Lung (tissue), 12 donors: ENCODE measurements around the gene NACC1. TPM values are rescaled to one million over a fixed set of nuclear protein-coding genes. Genes with fewer than 3 reads are reported as not detected.

Experiments used
- ATAC-seq: fragments of 200-7000 bp; cut with Tn5 transposase; one replicate; pipeline ENCODE4 v1.9.1; 2020; ENCODE audit warnings: moderate number of reproducible peaks; ENCODE audit not compliant: insufficient read depth, low FRiP score
- DNase-seq, 3 donors: peaks; one replicate each; pipeline ENCODE4 v3.0.0-alpha.2; 2013 to 2017
- H3K27ac ChIP-seq, 2 donors: one replicate each; pipeline ENCODE4 v1.5.1; 2013; ENCODE audit warnings: mild to moderate bottlenecking in 2 of 2, moderate library complexity in 2 of 2, control low read depth in 1 of 2, inconsistent platforms in 1 of 2, low read depth in 1 of 2, low read length in 1 of 2
- H3K27me3 ChIP-seq, 3 donors: one replicate each; pipeline ENCODE4 v1.5.1; 2013; ENCODE audit warnings: low read length in 2 of 3; ENCODE audit not compliant: control insufficient read depth in 3 of 3, insufficient read depth in 3 of 3
- H3K36me3 ChIP-seq, 4 donors: one replicate each; pipeline ENCODE4 v1.5.1; 2013; ENCODE audit warnings: low read length in 4 of 4, mild to moderate bottlenecking in 1 of 4, moderate library complexity in 1 of 4; ENCODE audit not compliant: control insufficient read depth in 4 of 4, insufficient read depth in 4 of 4
- H3K4me1 ChIP-seq, 5 donors: one replicate each; pipeline ENCODE4 v1.5.1; 2013; ENCODE audit warnings: low read length in 5 of 5, mild to moderate bottlenecking in 2 of 5, moderate library complexity in 1 of 5; ENCODE audit not compliant: control insufficient read depth in 5 of 5, insufficient read depth in 5 of 5
- H3K4me3 ChIP-seq: one replicate; pipeline ENCODE4 v1.5.1; 2013; ENCODE audit warnings: mild to moderate bottlenecking, control low read depth, moderate library complexity
- H3K9ac ChIP-seq, 2 donors: one replicate each; pipeline ENCODE4 v1.5.1; 2013; ENCODE audit warnings: low read length in 2 of 2, control low read depth in 1 of 2; ENCODE audit not compliant: insufficient read depth in 1 of 2
- H3K9me3 ChIP-seq, 4 donors: one replicate each; pipeline ENCODE4 v1.5.1; 2013; ENCODE audit warnings: low read length in 3 of 4, mild to moderate bottlenecking in 1 of 4, moderate library complexity in 1 of 4; ENCODE audit not compliant: control insufficient read depth in 4 of 4, insufficient read depth in 3 of 4
- CTCF ChIP-seq: IDR thresholded peaks from 2 replicates; pipeline ENCODE4 v1.5.1; 2012; ENCODE audit warnings: mild to moderate bottlenecking; ENCODE audit errors: control extremely low read depth, extremely low read depth
- WGBS, 2 donors: extraction: QIAGEN DNeasy Blood & Tissue Kit; methylation state at CpG; one replicate each; pipeline ENCODE4 v1.1.7; 2013; 5-methylcytosine and 5-hydroxymethylcytosine counted together
- polyA plus RNA-seq, 2 donors: library from polyadenylated mRNA; stranded (reverse); fragments of 200-250 nt; gene quantifications; one replicate each; pipeline ENCODE4 v1.2.1, GENCODE V29; 2013
- total RNA-seq, 2 donors: library from RNA; depleted of rRNA in 1 of 2; stranded (reverse); fragments of >200 nt in 1 of 2; gene quantifications; one replicate each; pipeline ENCODE4 v1.2.1, GENCODE V29; 2014 to 2021
- donor health status: control.
- donor health status: control.
- donor health status: Bipolar disorder and iron deficiency.
- donor health status: healthy.
- donor health status: DM: yes; HTN: yes; CAD: no.

NACC1 gene
- total and polyA plus RNA-seq, 4 donors = 18.4 to 94.8 (median 58.2) TPM

DNA sequence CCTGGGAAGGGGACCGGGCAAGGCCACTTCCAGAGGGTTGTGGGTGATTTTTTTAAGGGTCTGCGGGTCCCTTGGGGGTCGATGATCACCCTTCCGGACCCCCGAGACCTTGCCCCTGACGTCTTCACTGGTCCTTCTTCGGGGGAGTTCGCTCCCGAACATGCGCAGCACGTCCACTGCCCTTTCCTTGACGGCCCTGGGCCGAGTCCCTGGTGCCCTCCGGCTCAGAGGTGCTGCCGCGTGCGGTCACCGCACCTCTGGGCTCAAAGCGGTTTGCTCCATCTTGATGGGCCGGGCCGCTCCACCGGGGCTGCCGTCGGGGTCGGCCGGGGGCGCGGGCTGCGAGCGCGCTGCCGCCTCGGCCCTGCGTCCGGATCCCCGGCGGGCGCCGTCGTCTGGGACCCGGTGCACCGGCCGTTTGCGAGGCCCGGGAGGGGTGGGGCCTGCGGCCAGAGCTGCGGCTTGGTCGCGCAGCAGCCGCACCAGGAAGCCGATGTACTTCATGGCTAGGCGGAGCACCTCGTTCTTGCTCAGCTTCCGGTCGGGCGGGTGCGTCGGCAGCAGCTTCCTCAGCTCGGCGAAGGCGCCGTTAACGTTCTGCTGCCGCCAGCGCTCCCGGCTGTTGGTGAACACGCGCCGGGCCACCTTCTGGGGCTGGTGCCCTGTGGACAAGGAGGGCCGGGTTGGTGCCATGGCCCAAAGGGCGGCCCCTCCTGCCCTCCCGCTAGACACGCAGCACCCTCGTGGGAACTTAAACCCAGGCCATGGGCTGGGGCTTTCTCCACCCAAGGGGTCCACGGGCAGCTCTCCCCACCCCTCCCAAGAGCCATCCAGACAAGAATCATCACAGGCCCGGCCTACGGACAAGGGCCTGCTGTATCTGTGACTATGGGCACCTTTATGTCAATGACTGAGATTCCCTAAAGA, 18.7 kb upstream of the NACC1 start:
- H3K9ac ChIP-seq = no peak overlapping the region
- peaks cover 0 to 26% (median 5%) of the 10 kb centered on the region in 5 donors for H3K4me1 ChIP-seq
- ATAC-seq (peak; percentile 44), DNase-seq (peak; percentile 61 to 76 (median 70))
- H3K27me3 ChIP-seq = no peaks in the 10 kb centered on the region
- 12 to 15% methylated on average over 72 to 77 of the region's 77 CpGs for WGBS, 2 donors
- peak overlapping the region; percentile 87 to 96 for H3K27ac ChIP-seq
- no peaks in the 10 kb centered on the region for H3K9me3 ChIP-seq
- TF ChIP-seq CTCF = no peak
- peaks cover 3 to 16% (median 3%) of the 10 kb centered on the region in 4 donors for H3K36me3 ChIP-seq
- peak overlapping the region; percentile 22 for H3K4me3 ChIP-seq

- Histone ChIP-seq H3K27me3 (no peaks in the 10 kb centered on the region), H3K27ac (peak overlapping the region; percentile 87 to 96), H3K9ac (no peak overlapping the region), H3K9me3 (no peaks in the 10 kb centered on the region), H3K4me1 (peaks cover 0 to 26% (median 5%) of the 10 kb centered on the region in 5 donors), H3K36me3 (peaks cover 3 to 13% (median 5%) of the 10 kb centered on the region in 4 donors), H3K4me3 (no peak overlapping the region)
- 19 to 51% methylated on average over 12 of the region's 12 CpGs for WGBS, 2 donors
- TF ChIP-seq CTCF = no peak
- ATAC-seq (no peak), DNase-seq (no peak)
These were observed 18.0 kb upstream of the NACC1 start for GRCh38 chr19:13100031-13100588.

DNA sequence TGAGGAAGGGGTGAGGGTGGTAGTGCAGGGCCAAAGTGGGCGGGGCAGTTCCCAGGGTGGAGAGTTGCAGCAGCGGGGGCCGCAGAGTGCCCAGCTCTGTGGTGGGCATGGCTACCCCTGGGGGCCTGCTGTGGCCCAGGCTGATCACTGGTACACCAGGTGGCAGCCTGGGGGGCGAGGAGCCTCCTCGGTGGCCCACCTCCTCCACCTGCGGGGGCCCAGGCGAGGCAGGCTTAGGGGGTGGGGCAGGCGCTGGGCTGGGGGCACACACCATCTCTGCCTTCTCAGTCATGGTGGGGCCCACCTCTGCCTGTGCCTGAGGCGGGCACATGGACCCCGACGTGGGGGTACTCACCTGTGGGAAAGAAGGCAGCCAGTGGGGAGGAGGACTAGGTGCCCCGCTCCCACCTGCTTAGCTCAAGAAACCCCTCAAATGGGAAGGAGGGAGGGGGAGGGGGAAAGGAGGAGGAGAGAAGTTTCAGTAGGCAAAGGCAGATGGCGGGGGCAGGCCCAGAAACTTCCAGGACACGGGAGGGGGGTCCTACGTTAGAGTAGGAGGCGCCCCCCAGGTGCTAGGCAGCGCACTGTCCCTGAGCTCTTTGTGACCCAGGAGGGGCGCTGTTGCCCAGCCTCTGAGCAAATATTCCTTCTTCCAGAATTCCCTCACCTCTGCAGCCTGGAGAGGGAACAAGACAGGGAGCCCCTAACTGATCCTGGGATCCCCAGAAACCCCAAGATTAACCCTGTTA, 17.0 kb upstream of the NACC1 start:
- DNase-seq = no peak
- Histone ChIP-seq H3K36me3 (peaks cover 0 to 12% (median 4%) of the 10 kb centered on the region in 4 donors), H3K9ac (no peak overlapping the region)

More for the DNA sequence above, 17.0 kb upstream of the NACC1 start:
- peak; percentile 24 for TF ChIP-seq CTCF
- Histone ChIP-seq H3K4me1 (peaks cover 0 to 26% (median 3%) of the 10 kb centered on the region in 5 donors), H3K27ac (peak overlapping the region in 1 of 2 donors; percentile 66), H3K27me3 (no peaks in the 10 kb centered on the region), H3K9me3 (no peaks in the 10 kb centered on the region), H3K4me3 (no peak overlapping the region)
- 29 to 48% methylated on average over 17 to 18 of the region's 18 CpGs for WGBS, 2 donors
- no peak for ATAC-seq
